K562 (cell line): ENCODE measurements around the gene FLAD1. TPM values are rescaled to one million over a fixed set of nuclear protein-coding genes. Genes with fewer than 3 reads are reported as not detected.
A peak's percentile ranks its signal among the peaks of the same experiment; 100 is the strongest.

Source experiments
- CCAR2 ChIP-seq: fragments of 200-400 bp; formaldehyde crosslinking; IDR thresholded peaks from 2 replicates; pipeline ENCODE4 v1.6.1; 2017; ENCODE audit warnings: mild to moderate bottlenecking, low read depth, low read length
- DACH1 ChIP-seq: fragments of 450-650 bp; IDR thresholded peaks from 2 replicates; pipeline ENCODE4 v1.6.1; 2018; ENCODE audit not compliant: partially characterized antibody
- FOXK2 ChIP-seq, 2 experiments: fragments of 450-650 bp; IDR thresholded peaks in 1 of 2; conservative IDR thresholded peaks in 1 of 2; 2 replicates each; pipeline ENCODE4 v1.6.1; 2016; ENCODE audit warnings: low read depth in 2 of 2, mild to moderate bottlenecking in 1 of 2
- HDAC1 ChIP-seq, 2 experiments: fragments of 450-650 bp; IDR thresholded peaks; 2 replicates each; pipeline ENCODE4 v1.6.1; 2016 to 2017; ENCODE audit warnings: inconsistent platforms in 1 of 2, mild to moderate bottlenecking in 1 of 2, moderate library complexity in 1 of 2
- JUN ChIP-seq, 2 experiments: sonication (generic) in 1 of 2; formaldehyde crosslinking in 1 of 2; IDR thresholded peaks; 2 replicates each; pipeline versions ENCODE4 v1.6.1 to v1.8.0; 2012 to 2022; ENCODE audit warnings: borderline replicate concordance in 2 of 2, mild to moderate bottlenecking in 2 of 2, improper control_type of control experiment in 1 of 2, low read depth in 1 of 2, low read length in 1 of 2, missing genetic modification reagents in 1 of 2
- MCM3 ChIP-seq: fragments of 450-650 bp; IDR thresholded peaks from 2 replicates; pipeline ENCODE4 v1.6.1; 2016
- NKRF ChIP-seq: fragments of 450-650 bp; IDR thresholded peaks from 2 replicates; pipeline ENCODE4 v1.6.1; 2016; ENCODE audit warnings: borderline replicate concordance
- ZFPM2 ChIP-seq: fragments of 250-450 bp; sonication (Bioruptor Pico); IDR thresholded peaks from 2 replicates; pipeline ENCODE4 v1.5.1; 2022; ENCODE audit warnings: mild to moderate bottlenecking
- ZNF280A ChIP-seq: fragments of 450-650 bp; IDR thresholded peaks from 2 replicates; pipeline ENCODE4 v1.6.1; 2018; ENCODE audit warnings: mild to moderate bottlenecking, low read depth; ENCODE audit not compliant: partially characterized antibody
- ZNF407 ChIP-seq: fragments of 450-650 bp; IDR thresholded peaks from 2 replicates; pipeline ENCODE4 v1.6.1; 2016; ENCODE audit warnings: low read depth
- ZNF696 ChIP-seq: fragments of 250-450 bp; sonication (Bioruptor Pico); conservative IDR thresholded peaks from 2 replicates; pipeline ENCODE4 v1.4.0; 2020; ENCODE audit warnings: mild to moderate bottlenecking, moderate library complexity
- ZNF740 ChIP-seq, 3 experiments: fragments of 200-800 bp in 1 of 3; sonication (Bioruptor generic) in 1 of 3; sonication (generic) in 1 of 3; formaldehyde crosslinking in 1 of 3; IDR thresholded peaks; 2 replicates each; pipeline versions ENCODE4 v1.6.1 to v1.8.0; 2016 to 2022; ENCODE audit warnings: mild to moderate bottlenecking in 2 of 3, missing compliant biosample characterization in 2 of 3, missing genetic modification characterization in 2 of 3, missing genetic modification reagents in 1 of 3
- ZSCAN29 ChIP-seq: fragments of 450-650 bp; IDR thresholded peaks from 2 replicates; pipeline ENCODE4 v1.6.1; 2017
- polyA plus RNA-seq, 8 experiments: library from polyadenylated mRNA; depleted of rRNA in 4 of 8; stranded (reverse) in 5 of 8; unstranded in 3 of 8; fragments of >200 nt; fragmentation: Nextera tagmentation in 2 of 8; fragmentation: Illumina TruSeq in 1 of 8; extraction: Ambion mirVana in 2 of 8; extraction: Trizol in 1 of 8; gene quantifications; 2 replicates each; pipeline versions ENCODE4 v1.2.1 to v1.2.3, GENCODE V29; 2011 to 2014; ENCODE audit warnings: inconsistent platforms in 1 of 8, missing spikeins in 1 of 8
- total RNA-seq, 7 experiments: library from RNA; depleted of rRNA in 6 of 7; stranded (reverse); fragments of >200 nt in 6 of 7; fragmentation: Illumina TruSeq in 2 of 7; extraction: Trizol in 2 of 7; gene quantifications; 2 replicates each; pipeline versions ENCODE4 v1.2.1 to v1.2.3, GENCODE V29; 2011 to 2021; ENCODE audit warnings: low replicate concordance in 1 of 7

FLAD1 gene
- total and polyA plus RNA-seq, 9 of the 15 experiments (the other 6 are each of a cell fraction or from before 2014, with no cell fraction given), result 24.9 to 85.8 (median 67.0) TPM

- TF ChIP-seq ZNF280A (no peak), CCAR2 (no peak), DACH1 (peak; percentile 63), ZSCAN29 (no peak), MCM3 (no peak), HDAC1 (IDR thresholded peaks at IDR 0.05) (peak; percentile 9 to 74; a peak in 1 of 4 replicates), ZFPM2 (no peak), JUN (IDR thresholded peaks at IDR 0.05; ENCODE audit: borderline replicate concordance, low read depth, low read length) (no peak), JUN (CRISPR knock-in tag; IDR thresholded peaks at IDR 0.05; ENCODE audit: borderline replicate concordance) (no peak), ZNF696 (CRISPR knock-in tag) (no peak), ZNF407 (no peak), ZNF740 (CRISPR knock-in tag; IDR thresholded peaks at IDR 0.05) (no peak), ZNF740 (tag; IDR thresholded peaks at IDR 0.05) (no peak), NKRF (no peak), FOXK2 (conservative IDR thresholded peaks at IDR 0.05 in 1 of 2, IDR thresholded peaks at IDR 0.05 in 1 of 2; ENCODE audit: low read depth in 2 of 2) (peak; percentile 37 to 64; a peak in 3 of 4 replicates)
Observed at GRCh38 chr1:154955718-154956543, 27.2 kb upstream of the FLAD1 start, which contains the start of gene PBXIP1 (continued).
